ENCODE data around the gene FOXP3. TPM values are rescaled to one million over a fixed set of nuclear protein-coding genes. Genes with fewer than 3 reads are reported as not detected.

The FOXP3 gene
- total and polyA plus RNA-seq, 2 of the 4 experiments (the other 2 are of a cell fraction), result 0.05 TPM; not detected in 1

GRCh38 chrX:49206543-49206942, 58.0 kb downstream of the FOXP3 start:
- Histone ChIP-seq H2AFZ (replicated peaks; ENCODE audit: low read length, poor library complexity) (no peak overlapping the region), H2BK120ac (ENCODE audit: low read depth, low read length) (no peak overlapping the region), H2BK5ac (ENCODE audit: low read depth, low read length, poor library complexity, severe bottlenecking) (no peak overlapping the region), H2BK15ac (ENCODE audit: low read depth, low read length) (no peak overlapping the region), H3K27me3 (ENCODE audit: control insufficient read depth, insufficient read depth, low read length) (peaks cover 13% of the 10 kb centered on the region), H3K4me2 (ENCODE audit: low read depth, low read length) (no peak overlapping the region), H3K36me3 (ENCODE audit: control insufficient read depth, insufficient read depth, low read length) (no peaks in the 10 kb centered on the region), H3K56ac (ENCODE audit: extremely low read depth, insufficient read depth, low read length) (no peak overlapping the region), H4K8ac (ENCODE audit: low read depth in 2 of 2, low read length in 2 of 2) (no peak overlapping the region), H3K9ac (ENCODE audit: low read depth, low read length) (no peak overlapping the region), H2AK9ac (replicated peaks; ENCODE audit: low read depth, low read length, poor library complexity) (no peak overlapping the region), H3K9me3 (ENCODE audit: control insufficient read depth, insufficient read depth, low read length) (no peaks in the 10 kb centered on the region), H3K9me1 (ENCODE audit: insufficient read depth, low read length) (no peaks in the 10 kb centered on the region), H3K4me1 (ENCODE audit: control insufficient read depth, insufficient read depth, low read length) (no peaks in the 10 kb centered on the region), H4K91ac (ENCODE audit: insufficient read depth, low read depth, low read length) (no peak overlapping the region), H3K18ac (ENCODE audit: low read depth, low read length) (no peak overlapping the region), H3K4me3 (ENCODE audit: insufficient read depth, low read depth, low read length) (no peak overlapping the region), H3K79me1 (ENCODE audit: low read depth in 1 of 2, low read length in 2 of 2) (no peaks in the 10 kb centered on the region), H3K27ac (ENCODE audit: insufficient read depth, low read length) (no peak overlapping the region), H2BK20ac (ENCODE audit: low read depth, low read length) (no peak overlapping the region), H3K4ac (ENCODE audit: low read depth, low read length) (no peak overlapping the region), H3K14ac (replicated peaks; ENCODE audit: low read depth, low read length) (no peak overlapping the region), H4K5ac (ENCODE audit: low read depth, low read length) (no peak overlapping the region), H2AK5ac (ENCODE audit: low read depth, low read length) (no peak overlapping the region), H4K20me1 (ENCODE audit: insufficient read depth, low read length) (no peaks in the 10 kb centered on the region), H3K23ac (ENCODE audit: low read depth, low read length) (no peak overlapping the region)
- in situ Hi-C loops (cut with MboI; ENCODE audit: low sequenced_read_pairs) (no loop called here), intact Hi-C loops (cut with micrococcal nuclease) (no loop called here), dilution Hi-C loops (cut with HindIII; ENCODE audit: low sequenced_read_pairs, unreplicated experiment) (no loop called here)
- no peak for TF ChIP-seq ELK1 (IDR thresholded peaks at IDR 0.05; ENCODE audit: borderline replicate concordance, low read depth, low read length)
- no peak for TF ChIP-seq SMC3 (IDR thresholded peaks at IDR 0.05; ENCODE audit: low read depth, low read length)
- TF ChIP-seq POLR2A (IDR thresholded peaks at IDR 0.05; ENCODE audit: low read depth, low read length), result no peak
- TF ChIP-seq CHD1 (IDR thresholded peaks at IDR 0.05; ENCODE audit: low read depth, low read length), result no peak
- no peak for TF ChIP-seq MAFK (IDR thresholded peaks at IDR 0.05; ENCODE audit: low read depth, low read length)
- TF ChIP-seq MXI1 (IDR thresholded peaks at IDR 0.05; ENCODE audit: borderline replicate concordance, low read depth, low read length), result no peak
- ChIA-PET CTCF (no interaction called here), POLR2A (ENCODE audit: unreplicated experiment) (no interaction called here)
- WGBS, 2 experiments (ENCODE audit: extremely low coverage in 2 of 2, insufficient read length in 1 of 2), result 64% methylated on average over 3 of the region's 8 CpGs; no CpG with 5 or more reads in 1 of the 2 experiments
- DNase-seq, result no peak
- no peak for ATAC-seq (ENCODE audit: low read depth)
- BruUV-seq (replicated peaks), result no TSS peak
